Measurements from ENCODE around the gene PDE11A.
"Not testable (repeated sequence)": the region's sequence is repeated elsewhere in the genome, so short reads cannot be mapped to it uniquely, and the experiment has no call there.

The PDE11A gene

DNA sequence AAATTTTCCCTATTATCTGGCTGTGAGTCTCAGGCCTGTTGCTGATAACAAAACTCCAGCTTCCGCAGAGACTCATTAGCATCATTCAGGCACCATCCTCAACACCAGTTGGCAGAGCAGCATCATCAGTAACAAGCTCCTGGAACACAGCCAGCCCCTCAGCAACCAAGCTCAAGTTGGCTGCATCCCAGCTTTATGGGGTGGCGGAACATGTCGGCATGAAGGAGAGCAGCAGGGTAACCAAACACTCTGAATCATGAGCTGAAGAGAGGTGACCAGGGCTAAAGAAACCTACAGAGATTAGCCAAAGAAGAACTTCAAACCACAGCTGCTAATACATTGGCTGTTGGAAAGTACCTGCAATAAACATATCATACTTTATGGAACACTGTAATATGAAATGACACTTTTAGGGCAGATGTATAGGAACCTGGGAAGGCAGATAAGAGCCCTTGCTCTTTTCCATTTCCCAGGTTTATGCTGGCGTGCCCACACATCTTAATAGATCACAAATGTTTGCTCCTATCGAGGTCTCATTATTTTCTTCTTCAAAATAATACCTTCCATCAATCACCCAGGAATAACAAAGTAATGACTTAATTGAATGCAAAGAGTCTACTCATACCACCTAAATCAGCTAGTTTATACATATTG is 63.8 kb downstream of the PDE11A start:
- no peak for DNase-seq (ENCODE audit: low spot score)

DNA sequence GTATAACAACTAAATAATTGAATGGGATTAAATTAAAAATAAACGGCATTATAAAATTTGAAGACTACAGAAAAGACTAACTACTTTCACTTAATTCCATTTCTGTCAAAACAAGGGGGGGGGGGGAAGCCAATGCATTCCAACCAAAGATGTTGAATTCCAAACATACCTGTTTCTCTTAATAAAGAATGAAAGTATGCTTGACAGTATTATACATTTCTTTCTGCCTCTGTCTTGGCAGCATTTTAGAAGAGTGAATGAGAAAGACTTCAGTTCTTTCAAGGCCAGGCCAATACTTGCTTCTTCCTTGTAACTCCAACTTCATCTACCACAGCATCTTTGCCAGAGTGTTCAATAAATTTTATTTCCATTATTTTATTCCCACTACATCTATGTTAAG is 65.9 kb downstream of the PDE11A start:
- DNase-seq (ENCODE audit: low spot score): no peak

DNA sequence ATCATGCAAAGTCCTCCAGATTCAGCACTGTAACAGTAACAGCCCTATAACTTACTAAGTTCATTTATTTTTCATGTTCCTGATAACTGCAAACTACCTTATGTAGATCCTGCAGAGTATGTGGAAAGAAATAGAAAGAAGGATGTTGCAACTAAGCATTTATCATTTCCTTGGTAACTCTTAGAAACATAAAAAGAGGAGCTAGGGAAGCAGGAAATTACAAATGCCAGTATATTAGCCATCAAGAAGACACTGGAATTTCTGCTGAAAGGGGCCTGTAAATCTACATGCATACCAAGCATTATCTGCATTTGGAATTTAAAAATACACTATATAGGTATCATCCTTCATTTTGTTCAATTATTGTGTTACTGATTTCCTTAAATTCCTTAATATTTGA is 66.8 kb downstream of the PDE11A start:
- DNase-seq (ENCODE audit: low spot score): no peak

DNA sequence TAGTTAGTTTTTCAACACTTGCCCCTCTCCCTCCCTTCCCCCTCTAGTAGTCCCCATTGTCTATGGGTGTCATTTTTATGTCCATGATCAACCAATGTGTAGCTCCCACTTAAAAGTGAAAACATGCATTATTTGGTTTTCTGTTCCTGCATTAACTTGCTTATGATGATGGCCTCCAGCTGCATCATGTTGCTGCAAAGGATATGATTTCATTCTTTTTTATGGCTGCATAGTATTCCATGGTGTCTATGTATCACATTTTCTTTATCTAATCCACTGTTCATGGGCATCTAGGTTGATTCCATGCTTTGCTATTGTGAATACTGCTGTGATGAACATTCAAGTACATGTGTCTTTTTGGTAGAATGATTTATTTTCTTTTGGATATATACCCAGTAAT is 70.5 kb downstream of the PDE11A start:
- DNase-seq (ENCODE audit: low spot score): no peak

DNA sequence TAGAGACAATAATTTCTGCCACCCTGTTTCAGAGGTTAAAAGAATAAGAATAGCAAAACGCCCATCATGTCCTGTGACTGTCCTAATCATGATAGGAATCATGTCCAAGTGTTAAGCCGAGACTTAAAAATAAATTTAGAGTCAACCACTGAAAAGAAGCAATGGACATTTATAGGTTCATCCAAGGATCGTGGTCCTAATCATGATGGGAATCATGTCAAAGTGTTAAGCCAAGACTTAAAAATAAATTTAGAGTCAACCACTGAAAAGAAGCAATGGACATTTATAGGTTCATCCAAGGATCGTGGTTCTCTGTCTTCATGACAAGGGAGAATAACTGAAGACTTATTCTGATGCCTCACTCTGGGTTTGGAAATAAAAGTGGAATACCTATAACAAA is 73.6 kb downstream of the PDE11A start:
- no peak for DNase-seq (ENCODE audit: low spot score)

DNA sequence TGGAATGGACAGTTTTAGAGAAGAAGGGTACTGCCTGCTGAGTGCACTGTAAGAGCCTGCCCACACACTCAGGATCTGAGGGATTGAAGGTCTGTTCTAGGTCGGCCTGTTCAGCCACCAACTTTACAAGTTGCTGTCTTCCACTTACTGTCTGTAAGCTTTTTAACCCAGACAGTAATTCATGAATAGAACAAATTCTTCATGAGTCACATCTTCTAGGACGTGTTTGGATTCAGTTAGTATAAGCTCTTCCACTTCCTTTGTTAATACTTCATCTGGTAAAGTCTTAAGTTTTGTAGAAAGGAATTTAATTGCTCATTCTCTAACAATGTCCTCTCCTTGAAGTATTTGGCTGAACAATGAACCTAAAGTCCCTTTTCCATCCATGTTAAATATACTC is 74.6 kb downstream of the PDE11A start:
- no peak for DNase-seq (ENCODE audit: low spot score)

DNA sequence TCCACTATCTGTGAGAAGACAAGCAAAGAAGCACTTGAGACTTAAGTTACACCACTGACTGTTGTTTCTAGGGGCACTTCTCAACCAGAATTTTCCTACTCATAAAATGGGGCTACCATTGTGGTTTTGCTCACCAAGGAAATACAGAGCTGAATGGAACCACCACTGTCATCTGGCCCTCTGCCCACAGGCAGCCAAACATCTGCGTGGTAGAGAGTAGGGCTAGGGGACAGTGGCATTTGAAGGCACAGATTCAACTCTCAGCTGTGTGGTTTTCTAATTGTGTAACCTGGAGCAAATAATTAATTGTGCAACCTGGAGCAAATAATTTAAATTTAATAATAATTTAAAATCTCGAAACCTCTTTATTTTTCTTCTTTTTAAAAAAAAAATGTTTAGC is 79.6 kb downstream of the PDE11A start:
- no peak for DNase-seq (ENCODE audit: low spot score)

DNA sequence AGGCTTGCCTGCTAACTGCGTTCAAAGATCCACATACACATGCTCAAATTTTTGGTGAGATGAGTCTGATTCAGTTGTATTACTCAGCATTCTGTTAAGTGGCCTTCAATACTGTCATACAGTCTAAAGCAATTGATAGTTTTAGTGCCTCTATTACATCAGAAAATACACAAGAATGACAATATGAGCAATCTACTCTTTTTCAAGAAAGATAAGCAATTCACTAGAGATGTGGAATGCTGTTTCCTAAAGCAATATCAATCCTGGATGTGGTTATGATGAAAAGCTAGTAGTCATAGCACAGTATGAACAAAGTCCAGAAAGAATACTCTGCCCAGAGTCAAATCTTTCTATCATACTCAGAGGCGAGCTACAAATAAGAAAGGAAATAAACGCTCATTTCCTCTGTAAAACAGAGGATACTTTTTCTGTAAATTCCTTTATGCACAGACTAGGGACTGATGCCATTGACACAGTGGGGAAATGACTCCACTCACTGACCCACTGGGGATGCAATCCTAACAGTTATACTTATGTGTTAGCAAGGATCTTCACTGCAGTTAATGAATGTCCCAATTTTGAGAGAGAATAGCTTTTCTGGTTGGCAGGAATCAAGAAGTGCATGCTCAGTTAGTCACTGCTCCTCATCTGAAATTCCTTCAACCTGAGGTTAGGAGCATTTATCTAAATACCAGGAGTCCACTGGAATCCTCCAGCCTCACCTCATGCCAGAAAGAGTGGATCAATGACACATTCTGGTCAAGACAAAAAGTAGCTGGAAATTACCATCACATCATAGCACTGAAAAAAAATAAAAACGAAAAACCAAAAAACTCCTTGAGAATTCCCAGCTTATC is 83.3 kb downstream of the PDE11A start:
- no peak for DNase-seq (ENCODE audit: low spot score)

DNA sequence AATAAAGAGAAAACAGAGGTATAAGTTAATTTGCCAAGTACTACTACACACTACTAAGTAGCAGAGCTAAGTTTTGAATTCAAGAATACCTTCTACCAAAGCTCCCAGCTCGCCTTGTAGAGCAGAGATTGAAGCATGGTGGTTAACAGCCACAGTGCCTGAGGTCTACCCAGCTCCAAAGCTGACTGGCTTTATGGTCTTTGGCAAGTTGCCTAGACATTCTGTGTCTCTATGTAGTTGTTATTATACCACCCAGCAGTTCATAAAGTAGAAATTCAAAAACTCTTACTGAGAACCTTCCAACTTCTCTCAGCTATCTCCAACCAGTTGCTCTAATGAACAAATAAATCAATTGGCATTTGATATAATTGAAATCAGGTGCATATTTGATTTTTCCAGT is 87.8 kb downstream of the PDE11A start:
- DNase-seq (ENCODE audit: low spot score): no peak

DNA sequence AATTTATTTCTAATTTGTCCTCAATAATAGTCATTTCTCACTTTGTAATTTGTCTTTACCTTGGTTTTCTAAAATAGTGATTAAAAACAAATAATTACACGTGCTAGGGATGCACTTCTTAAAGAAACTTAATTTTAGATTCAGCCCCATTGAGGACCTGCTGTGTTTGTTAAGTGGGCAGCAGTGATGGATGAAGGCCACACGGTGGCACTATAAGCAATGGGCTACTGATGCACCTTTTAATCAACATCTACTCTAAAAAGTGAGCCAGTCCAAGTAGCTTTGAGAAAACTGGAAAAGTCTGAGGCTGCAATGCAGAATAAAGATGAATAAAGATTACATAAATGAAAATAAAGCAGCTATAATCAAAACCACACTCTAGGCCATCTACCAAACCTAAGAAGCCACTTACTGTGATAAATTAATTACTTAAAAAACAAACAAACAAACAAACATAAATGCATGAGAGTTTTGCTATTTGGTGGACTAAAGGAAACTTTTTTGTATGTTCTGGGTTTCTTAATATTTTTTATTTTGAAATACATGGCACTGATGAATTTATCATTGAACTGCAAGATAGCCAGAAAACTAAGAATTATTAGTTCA is 89.3 kb downstream of the PDE11A start:
- no peak for DNase-seq (ENCODE audit: low spot score)

DNA sequence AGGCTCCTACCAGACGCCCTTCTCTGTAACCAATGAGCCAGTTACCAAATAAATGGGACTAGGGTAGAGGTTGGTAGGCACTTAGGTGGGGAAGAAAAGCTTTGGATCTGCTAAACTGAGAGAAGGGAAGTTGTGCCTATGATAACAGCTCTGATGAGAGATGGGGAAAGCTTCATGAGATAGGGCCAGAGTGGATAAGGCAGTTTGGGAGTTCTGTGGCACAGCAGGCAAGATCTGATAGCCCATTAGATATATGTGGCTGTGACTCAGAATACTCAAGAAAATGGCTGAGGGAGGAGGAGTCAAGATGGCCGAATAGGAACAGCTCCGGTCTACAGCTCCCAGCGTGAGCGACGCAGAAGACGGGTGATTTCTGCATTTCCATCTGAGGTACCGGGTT is 99.8 kb downstream of the PDE11A start:
- no peak for DNase-seq (ENCODE audit: low spot score)

DNA sequence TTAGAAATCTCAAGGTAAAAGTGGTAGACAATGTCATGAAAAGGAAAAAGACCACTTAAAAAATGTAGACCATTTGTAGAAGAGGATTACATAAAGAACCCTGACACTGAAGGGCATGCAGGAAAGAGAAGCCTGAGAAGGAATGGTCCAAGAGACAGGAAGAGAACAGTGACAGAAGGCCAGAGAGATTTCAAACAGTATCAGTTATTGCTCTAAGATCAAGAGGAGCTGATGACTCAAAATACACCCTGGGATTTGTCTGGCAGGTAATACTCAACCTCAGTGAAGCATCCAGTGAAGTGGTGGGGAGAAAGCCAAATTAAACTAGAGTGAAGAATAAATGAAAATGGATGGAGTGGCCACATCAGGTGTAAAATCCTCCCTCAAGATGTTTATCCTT is 100.5 kb downstream of the PDE11A start:
- DNase-seq (ENCODE audit: low spot score): no peak

DNA sequence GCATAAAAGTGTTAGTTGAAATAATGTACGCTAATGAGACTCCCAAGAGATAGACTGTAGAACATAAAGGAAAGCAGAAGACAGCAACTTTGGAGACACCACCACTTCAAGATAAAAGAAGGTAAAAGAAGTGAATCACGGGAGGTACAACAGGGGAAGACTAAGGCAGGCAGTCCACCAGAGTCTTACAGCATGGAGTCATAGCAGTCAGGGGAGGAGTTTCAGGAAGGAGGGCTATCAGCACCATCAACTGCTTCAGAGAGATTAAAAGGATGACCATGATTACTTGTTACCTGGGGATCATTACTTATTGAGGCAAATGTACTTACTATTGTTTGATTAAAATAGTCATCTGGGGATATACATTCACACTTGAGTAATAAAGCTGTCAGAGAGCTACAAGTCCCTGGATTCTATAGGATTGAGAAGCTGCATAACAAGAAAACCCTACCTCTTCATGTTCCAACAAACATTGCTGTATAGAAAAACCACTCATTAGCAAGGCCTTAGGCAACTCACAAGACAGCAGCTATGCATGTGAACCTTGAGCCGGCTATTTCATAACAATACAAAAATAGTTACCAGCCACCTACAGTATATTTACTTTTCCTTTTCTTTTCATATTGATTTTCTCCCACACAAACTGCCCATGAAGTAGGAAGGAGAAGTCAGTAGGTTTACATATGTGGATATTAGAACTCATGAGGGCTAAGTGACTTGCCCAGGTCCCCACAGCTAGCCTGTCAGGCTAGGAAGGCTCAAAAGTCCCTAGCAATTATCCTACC is 101.7 kb downstream of the PDE11A start:
- DNase-seq (ENCODE audit: low spot score): no peak

DNA sequence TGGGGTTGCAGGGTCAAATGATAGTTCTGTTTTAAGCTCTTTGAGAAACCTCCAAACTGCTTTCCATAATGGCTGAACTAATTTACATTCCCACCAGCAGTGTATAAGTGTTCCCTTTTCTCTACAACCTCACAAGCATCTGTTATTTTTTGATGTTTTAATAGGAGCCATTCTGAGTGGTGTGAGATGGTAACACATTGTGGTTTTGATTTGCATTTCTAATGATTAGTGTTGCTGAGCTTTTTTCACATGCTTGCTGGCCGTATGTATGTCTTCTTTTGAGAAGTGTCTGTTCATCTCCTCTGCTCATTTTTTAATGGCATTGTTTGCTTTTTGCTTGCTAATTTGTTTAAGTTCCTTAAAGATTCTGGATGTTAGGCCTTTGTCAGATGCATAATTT is 107.7 kb downstream of the PDE11A start:
- DNase-seq (ENCODE audit: low spot score): no peak

DNA sequence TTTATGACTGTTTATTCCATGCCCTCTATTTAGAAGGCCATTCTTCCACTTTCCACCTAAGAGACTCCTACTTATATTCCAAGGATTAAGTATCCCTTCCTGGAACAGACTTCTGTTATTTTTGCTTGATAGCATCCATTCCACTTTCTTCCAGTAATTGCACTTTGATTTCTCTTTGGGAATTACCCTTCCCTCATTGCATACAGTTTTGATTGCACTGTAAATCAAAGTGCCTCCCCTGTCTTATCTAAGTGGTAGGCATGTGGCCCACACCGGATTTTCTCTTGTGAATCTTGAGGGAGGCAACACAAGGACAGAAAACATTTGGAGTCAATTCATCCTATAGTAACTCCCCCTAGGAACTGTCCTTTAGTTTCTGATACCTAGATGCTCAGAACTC is 120.4 kb downstream of the PDE11A start:
- no peak for DNase-seq (ENCODE audit: low spot score)

DNA sequence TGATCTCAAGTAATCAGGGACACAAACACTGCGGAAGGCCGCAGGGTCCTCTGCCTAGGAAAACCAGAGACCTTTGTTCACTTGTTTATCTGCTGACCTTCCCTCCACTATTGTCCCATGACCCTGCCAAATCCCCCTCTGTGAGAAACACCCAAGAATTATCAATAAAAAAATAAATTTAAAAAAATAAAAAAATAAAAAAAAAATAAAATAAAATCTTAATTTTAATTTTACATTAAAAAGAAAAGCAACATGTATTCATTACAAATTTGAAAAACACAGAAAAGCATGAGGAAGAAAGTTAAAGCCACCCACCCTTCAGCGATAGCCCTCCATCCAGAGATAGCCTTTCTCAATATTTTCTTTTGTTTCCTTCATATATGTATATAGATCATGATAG is 125.0 kb downstream of the PDE11A start:
- DNase-seq (ENCODE audit: low spot score): not testable (repeated sequence)

DNA sequence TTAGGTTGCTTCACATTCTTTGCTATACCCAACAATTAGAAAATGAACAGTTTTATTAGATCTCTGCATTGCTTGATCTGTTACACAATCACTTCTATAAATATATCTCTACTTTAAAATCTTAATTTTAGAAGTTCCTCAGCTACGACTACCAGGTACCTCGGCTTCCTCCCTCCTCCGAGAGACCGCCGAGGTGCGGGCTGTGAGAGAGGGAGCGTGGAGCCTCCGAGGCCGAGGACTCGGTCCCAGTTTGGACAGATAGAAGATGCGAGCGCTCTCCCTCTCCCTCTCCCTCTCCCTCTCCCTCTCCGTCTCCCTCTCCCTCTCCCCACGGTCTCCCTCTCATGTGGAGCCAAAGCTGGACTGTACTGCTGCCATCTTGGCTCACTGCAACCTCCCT is 128.0 kb downstream of the PDE11A start:
- DNase-seq (ENCODE audit: low spot score): not testable (repeated sequence)

DNA sequence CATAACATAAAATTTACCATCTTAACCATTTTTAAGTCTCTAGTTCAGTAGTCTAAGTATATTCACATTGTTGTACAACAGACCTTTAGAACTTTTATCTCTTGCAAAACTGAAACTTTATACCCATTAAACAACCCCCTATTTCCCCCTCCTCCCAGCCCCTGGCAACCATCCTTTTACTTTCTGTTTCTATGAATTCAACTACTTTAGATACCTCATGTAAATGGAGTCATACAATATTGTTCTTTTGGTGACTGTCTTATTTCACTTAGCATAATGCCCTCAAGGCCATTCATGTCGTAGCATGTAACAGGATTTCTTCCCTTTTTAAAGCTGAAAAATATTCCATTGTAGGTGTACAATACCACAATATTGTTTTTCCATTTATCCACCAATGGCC is 129.8 kb downstream of the PDE11A start:
- no peak for DNase-seq (ENCODE audit: low spot score)

DNA sequence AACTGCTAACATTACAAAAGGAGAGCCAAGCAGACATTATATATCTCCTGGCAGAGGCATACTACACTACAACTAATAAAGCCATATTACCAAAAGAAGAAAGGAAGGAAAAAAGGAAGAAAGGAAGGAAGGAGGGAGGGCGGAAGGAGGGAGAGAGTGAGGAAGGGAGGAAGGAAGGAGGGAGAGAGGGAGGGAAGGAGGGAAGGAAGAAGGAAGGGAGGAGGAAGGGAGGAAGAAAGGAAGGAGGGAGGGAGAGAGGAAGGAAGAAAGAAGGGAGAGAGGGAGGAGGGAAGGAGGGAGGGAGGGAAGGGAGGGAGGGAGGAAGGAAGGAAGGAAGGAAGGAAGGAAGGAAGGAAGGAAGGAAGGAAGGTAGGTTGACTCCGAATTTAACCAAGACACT is 133.4 kb downstream of the PDE11A start:
- no peak for DNase-seq (ENCODE audit: low spot score)

DNA sequence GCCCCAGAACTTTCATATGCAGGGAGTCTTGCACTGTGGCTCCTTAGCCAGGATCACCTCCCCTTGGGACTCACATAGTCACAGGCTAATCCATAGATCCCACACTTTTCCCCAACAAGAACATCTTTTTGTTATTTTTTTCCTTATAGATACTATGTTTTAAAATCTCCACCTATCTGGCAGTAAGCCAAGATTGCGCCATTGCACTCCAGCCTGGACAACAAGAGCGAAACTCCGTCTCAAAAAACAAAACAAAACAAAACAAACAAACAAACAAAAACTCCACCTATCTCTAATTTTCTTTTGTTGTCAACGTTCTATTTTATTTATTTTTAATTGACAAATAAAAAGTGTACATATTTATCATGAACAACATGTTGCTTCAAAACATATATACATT is 141.7 kb downstream of the PDE11A start:
- no peak for DNase-seq (ENCODE audit: low spot score)

DNA sequence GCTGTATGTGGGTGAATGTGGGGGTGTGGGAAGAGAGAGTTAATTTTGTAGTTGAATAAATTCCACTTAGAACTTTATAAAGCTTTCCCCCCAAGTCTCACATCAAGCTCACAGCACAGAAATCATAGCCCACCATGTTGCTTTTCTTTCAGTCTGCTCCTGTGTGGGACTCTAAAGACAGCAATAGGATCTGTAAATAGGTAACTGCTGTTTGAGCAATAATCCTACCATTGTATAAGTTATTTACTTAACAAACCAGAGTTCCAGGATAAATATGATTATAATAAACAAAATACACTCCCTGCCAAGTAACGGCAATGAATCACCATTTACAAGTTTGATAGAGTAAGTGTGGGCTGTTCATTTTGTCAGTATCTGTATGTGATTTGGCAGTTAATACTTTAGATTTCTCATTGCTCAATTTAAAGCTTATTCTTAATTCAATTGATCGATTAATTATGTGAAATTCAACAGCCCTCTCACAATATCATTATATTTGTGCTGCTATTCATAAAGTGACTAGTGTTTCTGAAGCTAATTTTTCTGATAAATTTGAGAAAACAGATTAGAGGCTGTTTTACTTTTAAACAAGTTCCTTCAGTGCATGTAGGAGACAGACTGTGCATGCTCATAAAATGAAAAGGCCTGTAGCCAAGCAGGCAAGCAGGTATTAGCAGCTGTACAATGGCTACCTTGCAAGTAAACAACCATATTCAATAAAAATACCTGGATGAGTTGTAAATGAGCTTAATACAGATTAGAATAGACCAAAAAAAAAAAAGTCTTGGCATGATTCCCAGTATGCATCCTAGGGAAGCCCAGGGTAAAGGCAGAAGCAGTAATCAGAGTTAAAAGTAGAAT is 142.7 kb downstream of the PDE11A start:
- no peak for DNase-seq (ENCODE audit: low spot score)

DNA sequence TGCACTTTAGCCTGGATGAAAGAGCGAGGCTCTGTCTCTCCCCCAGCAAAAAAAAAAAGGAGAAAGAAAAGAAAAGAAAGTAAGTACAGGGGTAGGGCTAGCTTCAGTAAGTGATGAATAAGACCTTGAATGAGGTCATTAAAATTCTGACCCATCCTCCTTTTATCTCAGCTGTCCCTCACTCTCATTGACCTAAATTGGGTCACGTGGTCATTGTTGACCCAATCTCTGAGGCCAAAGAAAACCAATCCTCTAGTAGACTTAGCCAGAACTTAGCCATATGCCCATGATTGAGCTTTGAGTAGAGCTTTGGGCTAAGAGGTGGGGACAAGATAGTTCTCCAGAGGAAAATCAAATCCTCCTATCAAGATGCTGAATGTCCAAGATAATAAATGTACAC is 149.3 kb downstream of the PDE11A start:
- DNase-seq (ENCODE audit: low spot score): no peak

Data from left forelimb (tissue), 1 donor.